Smooth muscle cell (in vitro differentiated cells): ENCODE results near the gene WDR48. TPM values are rescaled to one million over a fixed set of nuclear protein-coding genes. Genes with fewer than 3 reads are reported as not detected.

Experiments used
- DNase-seq: peaks from one replicate; lab custom pipeline; 2025; ENCODE audit not compliant: unreplicated experiment; lab: John Stamatoyannopoulos, UW
- H2AFZ ChIP-seq: fragments of 200-600 bp; sonication (generic); 2 replicates; pipeline ENCODE4 v1.6.0; 2016; ENCODE audit warnings: antibody characterized with exemption, low read depth, mild to moderate bottlenecking
- H3F3A ChIP-seq: fragments of 200-600 bp; sonication (generic); 2 replicates; pipeline ENCODE4 v1.6.0; 2017; ENCODE audit warnings: antibody characterized with exemption, low read depth
- H3K27ac ChIP-seq: fragments of 200-600 bp; sonication (generic); 2 replicates; pipeline ENCODE4 v1.5.1; 2016; ENCODE audit warnings: low read depth, mild to moderate bottlenecking
- H3K27me3 ChIP-seq: fragments of 200-600 bp; sonication (generic); 2 replicates; pipeline ENCODE4 v1.6.1; 2016; ENCODE audit warnings: low read depth, mild to moderate bottlenecking
- H3K36me3 ChIP-seq: fragments of 200-600 bp; sonication (generic); 2 replicates; pipeline ENCODE4 v1.5.1; 2016; ENCODE audit warnings: low read depth
- H3K4me1 ChIP-seq: fragments of 200-600 bp; sonication (generic); 2 replicates; pipeline ENCODE4 v1.5.1; 2016; ENCODE audit warnings: low read depth
- H3K4me2 ChIP-seq: fragments of 200-600 bp; sonication (generic); 2 replicates; pipeline ENCODE4 v1.6.0; 2016; ENCODE audit warnings: mild to moderate bottlenecking
- H3K4me3 ChIP-seq: fragments of 200-600 bp; sonication (generic); 2 replicates; pipeline ENCODE4 v1.5.1; 2016; ENCODE audit warnings: mild to moderate bottlenecking
- H3K79me2 ChIP-seq: fragments of 200-600 bp; sonication (generic); 2 replicates; pipeline ENCODE4 v1.6.0; 2016; ENCODE audit warnings: low read depth, mild to moderate bottlenecking
- H3K9ac ChIP-seq: fragments of 200-600 bp; sonication (generic); 2 replicates; pipeline ENCODE4 v1.6.0; 2016; ENCODE audit warnings: low read depth
- H3K9me3 ChIP-seq: fragments of 200-600 bp; sonication (generic); replicated peaks from 2 replicates; pipeline ENCODE4 v1.5.1; 2016; ENCODE audit warnings: low read depth
- H4K20me1 ChIP-seq: fragments of 200-600 bp; sonication (generic); 2 replicates; pipeline ENCODE4 v1.6.0; 2016; ENCODE audit warnings: low read depth
- CTCF ChIP-seq: fragments of 200-600 bp; sonication (generic); IDR thresholded peaks from 2 replicates; pipeline ENCODE4 v1.5.1; 2017; ENCODE audit warnings: borderline replicate concordance, mild to moderate bottlenecking, antibody characterized with exemption; ENCODE audit not compliant: insufficient read depth, poor library complexity, severe bottlenecking
- WGBS: methylation state at CpG from one replicate; pipeline ENCODE4 v1.1.7; 2016; ENCODE audit warnings: low lambda C conversion rate; 5-methylcytosine and 5-hydroxymethylcytosine counted together
- polyA plus RNA-seq: library from polyadenylated mRNA; unstranded; fragments of >200 nt; fragmentation: Nextera tagmentation; extraction: Ambion mirVana; gene quantifications from 2 replicates; pipeline ENCODE4 v1.2.1, GENCODE V29; 2016
- total RNA-seq: library from RNA; depleted of rRNA; stranded (reverse); fragments of >200 nt; gene quantifications from 2 replicates; pipeline ENCODE4 v1.2.3, GENCODE V29; 2014

WDR48 gene
- total and polyA plus RNA-seq, 2 experiments from 2014 or later: 26.9 to 34.6 TPM

GRCh38 chr3:39133822-39134221 lies 82.0 kb downstream of the WDR48 start:
- no peaks in the 10 kb centered on the region for H3F3A ChIP-seq
- H4K20me1 ChIP-seq: peaks cover 27% of the 10 kb centered on the region
- no peak overlapping the region for H3K27ac ChIP-seq
- no peak overlapping the region for H3K4me3 ChIP-seq
- no peaks in the 10 kb centered on the region for H3K4me1 ChIP-seq
- DNase-seq: no peak
- no peak overlapping the region for H3K4me2 ChIP-seq
- H2AFZ ChIP-seq: no peak overlapping the region
- WGBS: 90% methylated on average over 6 of the region's 6 CpGs
- H3K9me3 ChIP-seq: no peaks in the 10 kb centered on the region
- no peak overlapping the region for H3K9ac ChIP-seq
- no peak for TF ChIP-seq CTCF
- no peaks in the 10 kb centered on the region for H3K36me3 ChIP-seq
- H3K27me3 ChIP-seq: no peaks in the 10 kb centered on the region
- H3K79me2 ChIP-seq: no peaks in the 10 kb centered on the region

GRCh38 chr3:39134305-39134704 lies 82.5 kb downstream of the WDR48 start:
- no peaks in the 10 kb centered on the region for H3K36me3 ChIP-seq
- H3K27ac ChIP-seq: no peak overlapping the region
- H3F3A ChIP-seq: peaks cover under 1% of the 10 kb centered on the region
- no peaks in the 10 kb centered on the region for H3K79me2 ChIP-seq
- WGBS: 91% methylated on average over 7 of the region's 7 CpGs
- no peak overlapping the region for H3K9ac ChIP-seq
- H3K4me3 ChIP-seq: no peak overlapping the region
- no peak overlapping the region for H3K4me2 ChIP-seq
- H4K20me1 ChIP-seq: peaks cover 32% of the 10 kb centered on the region
- no peaks in the 10 kb centered on the region for H3K27me3 ChIP-seq
- DNase-seq: no peak
- no peak for TF ChIP-seq CTCF
- no peak overlapping the region for H2AFZ ChIP-seq
- no peaks in the 10 kb centered on the region for H3K9me3 ChIP-seq
- H3K4me1 ChIP-seq: no peaks in the 10 kb centered on the region

GRCh38 chr3:39135170-39135805 lies 83.5 kb downstream of the WDR48 start:
- Histone ChIP-seq H3K27ac (no peak overlapping the region), H3K4me1 (no peaks in the 10 kb centered on the region), H3K79me2 (no peaks in the 10 kb centered on the region), H3K36me3 (no peaks in the 10 kb centered on the region), H4K20me1 (peaks cover 42% of the 10 kb centered on the region), H3F3A (peaks cover 11% of the 10 kb centered on the region), H2AFZ (no peak overlapping the region), H3K9me3 (no peaks in the 10 kb centered on the region), H3K4me2 (no peak overlapping the region), H3K4me3 (no peak overlapping the region), H3K9ac (no peak overlapping the region), H3K27me3 (no peaks in the 10 kb centered on the region)
- WGBS: 81% methylated on average over 8 of the region's 8 CpGs
- no peak for DNase-seq
- no peak for TF ChIP-seq CTCF
